SK-N-SH treated with all-trans-retinoic acid at 6 μM for 48 hours (cell line): ENCODE measurements around the gene UNCX.
"Not testable (repeated sequence)": the region's sequence is repeated elsewhere in the genome, so short reads cannot be mapped to it uniquely, and the experiment has no call there.

Source experiments
- ATAC-seq: fragments of 200-7000 bp; cut with Tn5 transposase; 3 replicates; pipeline ENCODE4 v1.9.1; 2020; ENCODE audit warnings: mild to moderate bottlenecking, moderate library complexity
- ARNTL ChIP-seq: fragments of 450-650 bp; formaldehyde crosslinking; IDR thresholded peaks from 2 replicates; pipeline ENCODE4 v1.5.0; 2020; ENCODE audit warnings: low read depth, mild to moderate bottlenecking, moderate library complexity, borderline replicate concordance
- BACH2 ChIP-seq: fragments of 250-450 bp; sonication (Bioruptor Pico); IDR thresholded peaks from 2 replicates; pipeline ENCODE4 v1.9.0; 2021; ENCODE audit warnings: mild to moderate bottlenecking, borderline replicate concordance
- CREB5 ChIP-seq: fragments of 250-450 bp; sonication (Bioruptor Pico); IDR thresholded peaks from 2 replicates; pipeline ENCODE4 v1.5.1; 2020; ENCODE audit warnings: low read depth, mild to moderate bottlenecking, moderate library complexity
- CSDC2 ChIP-seq: fragments of 250-450 bp; sonication (Bioruptor Pico); IDR thresholded peaks from 2 replicates; pipeline ENCODE4 v1.5.0; 2020; ENCODE audit warnings: mild to moderate bottlenecking, moderate library complexity
- CSRNP3 ChIP-seq: fragments of 250-450 bp; sonication (Bioruptor Pico); IDR thresholded peaks from 2 replicates; pipeline ENCODE4 v1.5.1; 2021; ENCODE audit warnings: mild to moderate bottlenecking, moderate library complexity
- ESRRG ChIP-seq: fragments of 250-450 bp; sonication (Bioruptor Pico); IDR thresholded peaks from 2 replicates; pipeline ENCODE4 v1.6.1; 2021; ENCODE audit warnings: mild to moderate bottlenecking
- GLIS3 ChIP-seq: fragments of 250-450 bp; sonication (Bioruptor Pico); IDR thresholded peaks from 2 replicates; pipeline ENCODE4 v1.5.0; 2020; ENCODE audit warnings: mild to moderate bottlenecking, moderate library complexity
- ISL1 ChIP-seq: fragments of 250-450 bp; sonication (Bioruptor Pico); IDR thresholded peaks from 2 replicates; pipeline ENCODE4 v2.1.2; 2022; ENCODE audit warnings: mild to moderate bottlenecking, moderate library complexity
- OSR1 ChIP-seq: fragments of 250-450 bp; sonication (Bioruptor Pico); IDR thresholded peaks from 2 replicates; pipeline ENCODE4 v1.8.0; 2022; ENCODE audit warnings: moderate library complexity, mild to moderate bottlenecking, inconsistent platforms
- PATZ1 ChIP-seq: fragments of 250-450 bp; sonication (Bioruptor Pico); IDR thresholded peaks from 2 replicates; pipeline ENCODE4 v1.8.0; 2020; ENCODE audit warnings: mild to moderate bottlenecking, moderate library complexity, borderline replicate concordance
- SNAI2 ChIP-seq: fragments of 250-450 bp; sonication (Bioruptor Pico); IDR thresholded peaks from 2 replicates; pipeline ENCODE4 v1.5.0; 2020; ENCODE audit warnings: mild to moderate bottlenecking, moderate library complexity
- TCF4 ChIP-seq: fragments of 250-450 bp; sonication (Bioruptor Pico); IDR thresholded peaks from 2 replicates; pipeline ENCODE4 v1.8.0; 2021; ENCODE audit warnings: mild to moderate bottlenecking, moderate library complexity, borderline replicate concordance
- TOX ChIP-seq: fragments of 250-450 bp; sonication (Bioruptor Pico); IDR thresholded peaks from 2 replicates; pipeline ENCODE4 v1.8.0; 2021; ENCODE audit warnings: mild to moderate bottlenecking, moderate library complexity, borderline replicate concordance
- TSHZ2 ChIP-seq: fragments of 250-450 bp; sonication (Bioruptor Pico); IDR thresholded peaks from 2 replicates; pipeline ENCODE4 v1.5.0; 2020; ENCODE audit warnings: mild to moderate bottlenecking, moderate library complexity
- ZC3H10 ChIP-seq: fragments of 250-450 bp; sonication (Bioruptor Pico); IDR thresholded peaks from 2 replicates; pipeline ENCODE4 v1.5.1; 2021; ENCODE audit warnings: mild to moderate bottlenecking, moderate library complexity
- ZFP30 ChIP-seq: fragments of 450-650 bp; formaldehyde crosslinking; IDR thresholded peaks from 2 replicates; pipeline ENCODE4 v1.5.0; 2022; ENCODE audit warnings: mild to moderate bottlenecking, moderate library complexity
- ZNF565 ChIP-seq: fragments of 450-650 bp; formaldehyde crosslinking; conservative IDR thresholded peaks from 2 replicates; pipeline ENCODE4 v1.5.0; 2020; ENCODE audit warnings: low read depth, mild to moderate bottlenecking, moderate library complexity
- ZNF70 ChIP-seq: fragments of 450-650 bp; formaldehyde crosslinking; IDR thresholded peaks from 2 replicates; pipeline ENCODE4 v1.5.0; 2020; ENCODE audit warnings: mild to moderate bottlenecking, moderate library complexity
- ZNF8 ChIP-seq: fragments of 450-650 bp; formaldehyde crosslinking; IDR thresholded peaks from 2 replicates; pipeline ENCODE4 v1.5.0; 2020; ENCODE audit warnings: mild to moderate bottlenecking, moderate library complexity

Gene UNCX

DNA sequence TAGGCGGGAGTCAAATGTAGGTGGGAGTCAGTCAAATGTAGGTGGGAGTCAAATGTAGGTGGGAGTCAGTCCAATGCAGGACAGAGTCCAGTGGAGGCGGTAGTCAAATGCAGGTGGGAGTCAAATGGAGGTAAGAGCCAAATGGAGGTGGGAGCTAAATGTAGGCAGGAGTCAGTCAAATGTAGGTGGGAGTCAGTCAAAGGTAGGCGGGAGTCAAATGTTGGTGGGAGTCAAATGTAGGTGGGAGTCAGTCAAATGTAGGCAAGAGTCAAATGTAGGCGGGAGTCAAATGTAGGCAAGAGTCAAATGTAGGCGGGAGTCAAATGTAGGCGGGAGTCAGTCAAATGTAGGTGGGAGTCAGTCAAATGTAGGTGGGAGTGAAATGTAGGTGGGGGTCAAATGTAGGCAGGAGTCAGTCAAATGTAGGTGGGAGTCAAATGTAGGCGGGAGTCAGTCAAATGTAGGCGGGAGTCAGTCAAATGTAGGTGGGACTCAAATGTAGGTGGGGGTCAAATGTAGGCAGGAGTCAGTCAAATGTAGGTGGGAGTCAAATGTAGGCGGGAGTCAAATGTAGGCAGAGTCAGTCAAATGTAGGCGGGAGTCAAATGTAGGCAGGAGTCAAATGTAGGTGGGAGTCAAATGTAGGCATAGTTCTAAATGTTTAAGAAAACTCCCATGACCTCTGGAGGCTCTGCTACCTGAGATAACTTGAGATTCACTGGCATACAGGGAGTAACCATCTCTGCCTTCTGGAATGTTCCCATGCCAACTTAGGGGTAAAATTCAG lies 42.5 kb upstream of the UNCX start:
- TF ChIP-seq TSHZ2 (CRISPR knock-in tag), result no peak
- TF ChIP-seq CSDC2, result no peak
- TF ChIP-seq OSR1 (CRISPR knock-in tag), result no peak
- TF ChIP-seq BACH2 (CRISPR knock-in tag), result no peak
- TF ChIP-seq TOX (CRISPR knock-in tag), result no peak
- TF ChIP-seq TCF4 (CRISPR knock-in tag), result no peak
- no peak for ATAC-seq

GRCh38 chr7:1192171-1192676 lies 40.4 kb upstream of the UNCX start:
- TF ChIP-seq CSDC2 (no peak), TCF4 (CRISPR knock-in tag) (no peak)
- peak; percentile 17 for ATAC-seq

- peak; percentile 93 for ATAC-seq
- TF ChIP-seq ZFP30 (CRISPR knock-in tag) (no peak), TOX (CRISPR knock-in tag) (no peak), ZNF8 (CRISPR knock-in tag) (no peak), ZNF565 (no peak), CSDC2 (no peak), OSR1 (CRISPR knock-in tag) (no peak), ISL1 (CRISPR knock-in tag) (no peak), PATZ1 (CRISPR knock-in tag) (no peak), CSRNP3 (CRISPR knock-in tag) (no peak), CREB5 (CRISPR knock-in tag) (no peak), TCF4 (CRISPR knock-in tag) (no peak), ZC3H10 (no peak), ARNTL (CRISPR knock-in tag) (no peak), ZNF70 (CRISPR knock-in tag) (no peak), GLIS3 (no peak), ESRRG (no peak), TSHZ2 (CRISPR knock-in tag) (no peak), SNAI2 (CRISPR knock-in tag) (no peak)
Measured at GRCh38 chr7:1193593-1194424, 38.9 kb upstream of the UNCX start.

GRCh38 chr7:1196441-1196840 lies 36.2 kb upstream of the UNCX start:
- ATAC-seq, result not testable (repeated sequence)
